ENCODE data around the gene SLC7A1.

Gene SLC7A1

GRCh38 chr13:29568731-29569130 is 26.8 kb downstream of the SLC7A1 start:
- TF ChIP-seq, protein P1, sequence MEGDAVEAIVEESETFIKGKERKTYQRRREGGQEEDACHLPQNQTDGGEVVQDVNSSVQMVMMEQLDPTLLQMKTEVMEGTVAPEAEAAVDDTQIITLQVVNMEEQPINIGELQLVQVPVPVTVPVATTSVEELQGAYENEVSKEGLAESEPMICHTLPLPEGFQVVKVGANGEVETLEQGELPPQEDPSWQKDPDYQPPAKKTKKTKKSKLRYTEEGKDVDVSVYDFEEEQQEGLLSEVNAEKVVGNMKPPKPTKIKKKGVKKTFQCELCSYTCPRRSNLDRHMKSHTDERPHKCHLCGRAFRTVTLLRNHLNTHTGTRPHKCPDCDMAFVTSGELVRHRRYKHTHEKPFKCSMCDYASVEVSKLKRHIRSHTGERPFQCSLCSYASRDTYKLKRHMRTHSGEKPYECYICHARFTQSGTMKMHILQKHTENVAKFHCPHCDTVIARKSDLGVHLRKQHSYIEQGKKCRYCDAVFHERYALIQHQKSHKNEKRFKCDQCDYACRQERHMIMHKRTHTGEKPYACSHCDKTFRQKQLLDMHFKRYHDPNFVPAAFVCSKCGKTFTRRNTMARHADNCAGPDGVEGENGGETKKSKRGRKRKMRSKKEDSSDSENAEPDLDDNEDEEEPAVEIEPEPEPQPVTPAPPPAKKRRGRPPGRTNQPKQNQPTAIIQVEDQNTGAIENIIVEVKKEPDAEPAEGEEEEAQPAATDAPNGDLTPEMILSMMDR (IDR thresholded peaks at IDR 0.05; ENCODE audit: low read depth, low read length), result no peak

GRCh38 chr13:29567411-29567810 is 28.1 kb downstream of the SLC7A1 start:
- TF ChIP-seq, protein P1 (IDR thresholded peaks at IDR 0.05; ENCODE audit: low read depth, low read length), result no peak
- no peak overlapping the region for H3K4me3 ChIP-seq (ENCODE audit: low read depth, low read length)

More at GRCh38 chr13:29568731-29569130, 26.8 kb downstream of the SLC7A1 start:
- no peak overlapping the region for H3K4me3 ChIP-seq (ENCODE audit: low read depth, low read length)

- no peak overlapping the region for H3K4me3 ChIP-seq (ENCODE audit: low read depth, low read length)
- TF ChIP-seq, protein P1 (IDR thresholded peaks at IDR 0.05; ENCODE audit: low read depth, low read length), result no peak
These were observed 29.3 kb downstream of the SLC7A1 start for GRCh38 chr13:29566206-29566605.

GRCh38 chr13:29564818-29565217 is 30.7 kb downstream of the SLC7A1 start:
- TF ChIP-seq, protein P1 (IDR thresholded peaks at IDR 0.05; ENCODE audit: low read depth, low read length), result no peak
- H3K4me3 ChIP-seq (ENCODE audit: low read depth, low read length), result no peak overlapping the region

- H3K4me3 ChIP-seq (ENCODE audit: low read depth, low read length), result no peak overlapping the region
- TF ChIP-seq, protein P1 (IDR thresholded peaks at IDR 0.05; ENCODE audit: low read depth, low read length), result no peak
These were observed 31.1 kb downstream of the SLC7A1 start for GRCh38 chr13:29564373-29564772.

DNA sequence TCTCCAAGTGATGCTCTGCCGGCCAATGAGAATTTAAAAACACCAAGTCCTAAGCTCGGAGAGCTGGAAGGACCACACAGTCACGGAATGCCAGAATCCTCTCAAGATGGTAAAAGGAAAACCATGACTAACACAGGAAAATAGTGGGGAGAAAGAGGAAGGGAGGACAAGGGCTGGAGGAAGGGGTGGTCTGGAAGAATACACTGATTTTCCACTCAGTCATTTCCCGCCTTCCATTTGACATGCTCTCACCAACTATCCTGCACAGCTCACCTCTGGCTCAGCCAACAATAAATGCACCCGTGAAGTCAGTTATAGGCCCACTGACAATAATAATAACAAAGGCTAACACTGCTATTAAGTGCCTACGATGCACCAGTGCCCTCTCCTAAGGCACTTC is 31.5 kb downstream of the SLC7A1 start:
- H3K4me3 ChIP-seq (ENCODE audit: low read depth, low read length), result no peak overlapping the region
- TF ChIP-seq, protein P1 (IDR thresholded peaks at IDR 0.05; ENCODE audit: low read depth, low read length), result no peak

GRCh38 chr13:29562786-29563438 is 32.6 kb downstream of the SLC7A1 start:
- TF ChIP-seq, protein P1 (IDR thresholded peaks at IDR 0.05; ENCODE audit: low read depth, low read length), result no peak
- H3K4me3 ChIP-seq (ENCODE audit: low read depth, low read length), result no peak overlapping the region

Measured in WI38 (cell line).